ENCODE results near the gene SLC25A24.

GRCh38 chr1:108154314-108154713 is 45.8 kb downstream of the SLC25A24 start:
- TF ChIP-seq ELF4 (IDR thresholded peaks at IDR 0.05): no peak
- TF ChIP-seq FOXK2 (IDR thresholded peaks at IDR 0.05): no peak
- no peak for TF ChIP-seq FOXM1 (IDR thresholded peaks at IDR 0.05; ENCODE audit: borderline replicate concordance)
- no peak for TF ChIP-seq FOXA1 (IDR thresholded peaks at IDR 0.05)
- TF ChIP-seq SP1 (IDR thresholded peaks at IDR 0.05): no peak
- TF ChIP-seq SUZ12 (IDR thresholded peaks at IDR 0.05): no peak
- TF ChIP-seq L3MBTL2 (conservative IDR thresholded peaks at IDR 0.05): no peak
- no peak for TF ChIP-seq BHLHE40 (IDR thresholded peaks at IDR 0.05; ENCODE audit: borderline replicate concordance)
- TF ChIP-seq PKNOX1 (IDR thresholded peaks at IDR 0.05): no peak
- no peak for TF ChIP-seq NFRKB (IDR thresholded peaks at IDR 0.05)
